Gastrocnemius medialis (tissue), 4 donors: ENCODE data around the gene SH3GL1.

ENCODE experiments used
- POLR2A ChIP-seq, 2 donors: fragments of 450-650 bp; IDR thresholded peaks; one replicate each; pipeline ENCODE4 v1.6.1; 2017; ENCODE audit warnings: antibody characterized with exemption in 2 of 2, mild to moderate bottlenecking in 2 of 2, moderate library complexity in 2 of 2
- TF ChIP-seq, protein P1 (sequence below), 5 experiments: fragments of 450-650 bp in 3 of 5; fragments of 200-600 bp in 2 of 5; sonication (generic) in 2 of 5; IDR thresholded peaks in 4 of 5; conservative IDR thresholded peaks in 1 of 5; 1 replicate in 4 of 5; 2 replicates in 1 of 5; pipeline ENCODE4 v1.5.1; 2016 to 2019; ENCODE audit warnings: antibody characterized with exemption in 5 of 5, mild to moderate bottlenecking in 3 of 5, moderate library complexity in 3 of 5

DNA sequence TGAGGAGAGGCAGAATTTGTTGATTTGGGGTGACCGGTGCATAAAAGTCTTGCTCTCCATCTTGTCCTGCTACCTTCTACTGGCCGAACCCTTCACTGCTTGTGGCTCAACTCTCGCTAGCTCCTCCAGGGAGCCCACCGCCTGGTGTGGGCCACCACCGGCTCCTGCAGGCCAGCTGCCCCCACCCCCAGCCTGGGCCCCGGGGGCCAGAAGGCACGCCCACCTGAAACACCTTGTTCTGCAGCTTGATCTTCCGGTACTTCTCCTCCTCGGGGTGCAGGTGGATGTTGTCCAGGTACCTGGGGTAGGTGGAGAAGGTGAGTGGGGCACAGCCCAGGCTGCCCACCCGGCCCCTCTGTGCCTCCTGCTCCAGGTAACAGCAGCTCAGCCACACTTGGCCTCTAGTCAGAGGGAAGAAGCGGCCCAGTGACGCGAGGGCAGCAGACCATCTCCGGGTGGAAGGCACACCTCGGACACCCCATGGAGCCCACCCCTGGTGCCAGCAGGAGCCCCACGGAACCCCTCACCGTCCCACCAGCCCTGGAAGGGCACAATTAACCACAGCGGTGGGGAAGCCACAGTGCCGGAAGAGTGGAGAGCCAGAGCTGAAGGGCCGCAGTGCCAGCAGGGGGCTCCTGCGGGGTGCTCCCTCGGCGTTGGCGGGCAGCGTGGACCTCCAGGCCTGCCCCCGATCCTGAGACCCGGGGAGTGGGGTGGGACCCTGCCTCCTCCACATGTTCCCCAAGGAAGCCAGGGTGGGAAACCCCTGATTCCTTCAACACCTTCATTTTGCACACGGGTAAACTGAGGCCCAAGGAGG, 47.2 kb upstream of the SH3GL1 start:
- TF ChIP-seq POLR2A (IDR thresholded peaks at IDR 0.05) = no peak
- TF ChIP-seq, protein P1, sequence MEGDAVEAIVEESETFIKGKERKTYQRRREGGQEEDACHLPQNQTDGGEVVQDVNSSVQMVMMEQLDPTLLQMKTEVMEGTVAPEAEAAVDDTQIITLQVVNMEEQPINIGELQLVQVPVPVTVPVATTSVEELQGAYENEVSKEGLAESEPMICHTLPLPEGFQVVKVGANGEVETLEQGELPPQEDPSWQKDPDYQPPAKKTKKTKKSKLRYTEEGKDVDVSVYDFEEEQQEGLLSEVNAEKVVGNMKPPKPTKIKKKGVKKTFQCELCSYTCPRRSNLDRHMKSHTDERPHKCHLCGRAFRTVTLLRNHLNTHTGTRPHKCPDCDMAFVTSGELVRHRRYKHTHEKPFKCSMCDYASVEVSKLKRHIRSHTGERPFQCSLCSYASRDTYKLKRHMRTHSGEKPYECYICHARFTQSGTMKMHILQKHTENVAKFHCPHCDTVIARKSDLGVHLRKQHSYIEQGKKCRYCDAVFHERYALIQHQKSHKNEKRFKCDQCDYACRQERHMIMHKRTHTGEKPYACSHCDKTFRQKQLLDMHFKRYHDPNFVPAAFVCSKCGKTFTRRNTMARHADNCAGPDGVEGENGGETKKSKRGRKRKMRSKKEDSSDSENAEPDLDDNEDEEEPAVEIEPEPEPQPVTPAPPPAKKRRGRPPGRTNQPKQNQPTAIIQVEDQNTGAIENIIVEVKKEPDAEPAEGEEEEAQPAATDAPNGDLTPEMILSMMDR (IDR thresholded peaks at IDR 0.05 in 4 of 5, conservative IDR thresholded peaks at IDR 0.05 in 1 of 5) = no peak
